Naive thymus-derived CD4-positive, alpha-beta T cell (primary cell): ENCODE results near the gene FRMD5. TPM values are rescaled to one million over a fixed set of nuclear protein-coding genes. Genes with fewer than 3 reads are reported as not detected.
"Not testable (repeated sequence)": the region's sequence is repeated elsewhere in the genome, so short reads cannot be mapped to it uniquely, and the experiment has no call there.

ENCODE experiments used
- ATAC-seq: fragments of 150-1000 bp; cut with Tn5 transposase; 2 replicates; pipeline ENCODE4 v1.10.0; 2021; ENCODE audit warnings: mild to moderate bottlenecking, moderate library complexity
- CTCF ChIA-PET: fragments of 350-600 bp; sonication (Branson Sonifier 250); formaldehyde crosslinking; loops from one replicate; lab custom pipeline; 2021; ENCODE audit warnings: antibody characterized with exemption; lab: Charles Lee
- POLR2A ChIA-PET: fragments of 350-600 bp; sonication (Branson Sonifier 250); formaldehyde crosslinking; loops from one replicate; lab custom pipeline; 2021; ENCODE audit warnings: antibody characterized with exemption, inconsistent platforms; lab: Charles Lee
- DNase-seq, 9 donors: peaks; one replicate each; pipeline versions ENCODE4 v3.0.0 to v3.0.0-alpha.2; 2020 to 2022; ENCODE audit warnings: mixed read lengths in 1 of 9
- H3K27ac ChIP-seq: one replicate; pipeline ENCODE4 v1.7.0; 2013; ENCODE audit warnings: mild to moderate bottlenecking, low read depth, low read length, moderate library complexity
- H3K27me3 ChIP-seq, 2 donors: one replicate each; pipeline ENCODE4 v1.7.0; 2013; ENCODE audit warnings: low read length in 2 of 2, mild to moderate bottlenecking in 2 of 2, moderate library complexity in 2 of 2; ENCODE audit not compliant: control insufficient read depth in 2 of 2, insufficient read depth in 2 of 2
- H3K36me3 ChIP-seq, 3 experiments: 1 replicate in 2 of 3; 2 replicates in 1 of 3; pipeline ENCODE4 v1.7.0; 2013; ENCODE audit warnings: low read length in 3 of 3, mild to moderate bottlenecking in 3 of 3, moderate library complexity in 1 of 3; ENCODE audit not compliant: insufficient read depth in 3 of 3, control insufficient read depth in 2 of 3
- H3K4me1 ChIP-seq, 2 donors: one replicate each; pipeline ENCODE4 v1.7.0; 2013; ENCODE audit warnings: low read length in 2 of 2, mild to moderate bottlenecking in 2 of 2, moderate library complexity in 1 of 2; ENCODE audit not compliant: control insufficient read depth in 2 of 2, insufficient read depth in 2 of 2
- H3K4me3 ChIP-seq: 2 replicates; pipeline ENCODE4 v1.7.0; 2013; ENCODE audit warnings: mild to moderate bottlenecking, low read length
- H3K9me3 ChIP-seq, 3 experiments: 1 replicate in 2 of 3; 2 replicates in 1 of 3; pipeline ENCODE4 v1.7.0; 2013; ENCODE audit warnings: low read length in 3 of 3; ENCODE audit not compliant: control insufficient read depth in 2 of 3
- H3K27ac Mint-ChIP-seq, 9 donors: one replicate each; pipeline ENCODE4 v1.8.0; 2020 to 2022; ENCODE audit warnings: mixed read lengths in 9 of 9, mild to moderate bottlenecking in 8 of 9, moderate library complexity in 5 of 9, inconsistent platforms in 2 of 9
- H3K27me3 Mint-ChIP-seq, 5 donors: one replicate each; pipeline ENCODE4 v1.8.0; 2021 to 2022; ENCODE audit warnings: mixed read lengths in 5 of 5, mild to moderate bottlenecking in 1 of 5
- H3K36me3 Mint-ChIP-seq, 5 donors: one replicate each; pipeline ENCODE4 v1.8.0; 2020 to 2022; ENCODE audit warnings: mixed read lengths in 5 of 5, mild to moderate bottlenecking in 3 of 5, inconsistent platforms in 1 of 5
- H3K4me1 Mint-ChIP-seq, 7 donors: one replicate each; pipeline ENCODE4 v1.8.0; 2020 to 2022; ENCODE audit warnings: mixed read lengths in 7 of 7, mild to moderate bottlenecking in 3 of 7, inconsistent platforms in 1 of 7
- H3K4me3 Mint-ChIP-seq, 10 donors: one replicate each; pipeline ENCODE4 v1.8.0; 2020 to 2022; ENCODE audit warnings: mild to moderate bottlenecking in 10 of 10, mixed read lengths in 10 of 10, moderate library complexity in 6 of 10, inconsistent platforms in 2 of 10
- H3K9me3 Mint-ChIP-seq, 11 donors: one replicate each; pipeline ENCODE4 v1.8.0; 2020 to 2022; ENCODE audit warnings: mixed read lengths in 11 of 11, mild to moderate bottlenecking in 4 of 11, inconsistent platforms in 1 of 11, moderate library complexity in 1 of 11
- intact Hi-C, 2 donors: fragments of 100-400 bp; cut with micrococcal nuclease; formaldehyde crosslinking; loops; one replicate each; pipeline ENCODE4 v1.15.1; 2023
- polyA plus RNA-seq, 2 donors: library from polyadenylated mRNA; unstranded; fragments of 300-500 nt; fragmentation: Illumina TruSeq; gene quantifications; one replicate each; pipeline ENCODE4 v1.2.3, GENCODE V29; 2021
- total RNA-seq, 6 experiments: library from RNA in 5 of 6; stranded (reverse) in 5 of 6; gene quantifications; 1 replicate in 5 of 6; 2 replicates in 1 of 6; pipeline ENCODE4 v1.2.3 and lab custom pipeline; 2021 to 2026

FRMD5 gene
- total and polyA plus RNA-seq, 7 experiments from 2014 or later, result 0.31 to 0.39 (median 0.35) TPM; not detected in 4

- no peak overlapping the region for H3K27ac ChIP-seq
- peaks cover 4 to 30% (median 4%) of the 10 kb centered on the region in 3 experiments for H3K36me3 ChIP-seq
- no peaks in the 10 kb centered on the region for H3K27me3 Mint-ChIP-seq
- H3K4me3 ChIP-seq, result no peak overlapping the region
- peak overlapping the region in 3 of 9 donors; percentile 53 to 83 (median 60) for H3K27ac Mint-ChIP-seq
- DNase-seq (no peak), ATAC-seq (no peak)
- H3K4me3 Mint-ChIP-seq, result peak overlapping the region in 1 of 10 donors; percentile 19
- intact Hi-C loops, result no loop called here
- H3K27me3 ChIP-seq, result no peaks in the 10 kb centered on the region
- ChIA-PET CTCF (no interaction called here), POLR2A (no interaction called here)
- no peaks in the 10 kb centered on the region for H3K4me1 ChIP-seq
- peaks cover 0 to 6% (median 0%) of the 10 kb centered on the region in 7 donors for H3K4me1 Mint-ChIP-seq
- H3K9me3 Mint-ChIP-seq, result no peaks in the 10 kb centered on the region
- no peaks in the 10 kb centered on the region for H3K9me3 ChIP-seq
- peaks cover 0 to 36% (median 20%) of the 10 kb centered on the region in 5 donors for H3K36me3 Mint-ChIP-seq
These were observed 335.5 kb downstream of the FRMD5 start for GRCh38 chr15:43859546-43859945.

DNA sequence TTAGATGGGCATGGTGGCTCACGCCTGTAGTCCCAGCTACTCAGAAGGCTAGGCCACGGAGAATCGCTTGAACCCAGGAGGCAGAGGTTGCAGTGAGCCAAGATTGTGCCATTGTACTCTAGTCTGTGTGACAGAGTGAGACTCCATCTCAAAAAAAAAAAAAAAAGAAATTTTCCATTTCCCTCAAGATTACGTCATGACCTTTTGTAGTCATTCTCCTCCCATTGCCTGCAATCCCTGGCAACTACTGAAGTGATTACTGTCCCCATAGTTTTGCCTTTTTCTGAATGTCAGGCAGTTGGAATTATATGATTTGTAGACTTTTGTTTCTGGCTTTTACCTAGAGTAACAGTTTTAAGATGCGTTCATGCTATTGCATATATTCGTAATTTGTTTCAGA lies 340.3 kb downstream of the FRMD5 start:
- H3K27ac Mint-ChIP-seq, result no peak overlapping the region
- H3K4me1 Mint-ChIP-seq, result peaks cover 0 to 6% (median 0%) of the 10 kb centered on the region in 7 donors
- DNase-seq (no peak), ATAC-seq (no peak)
- Histone ChIP-seq H3K9me3 (no peaks in the 10 kb centered on the region), H3K27me3 (no peaks in the 10 kb centered on the region), H3K36me3 (peaks cover 0 to 31% (median 4%) of the 10 kb centered on the region in 3 experiments), H3K27ac (no peak overlapping the region), H3K4me3 (no peak overlapping the region), H3K4me1 (no peaks in the 10 kb centered on the region)
- no peaks in the 10 kb centered on the region for H3K9me3 Mint-ChIP-seq
- H3K4me3 Mint-ChIP-seq, result no peak overlapping the region
- H3K27me3 Mint-ChIP-seq, result no peaks in the 10 kb centered on the region
- intact Hi-C loops, result no loop called here
- CTCF ChIA-PET, result no interaction called here
- H3K36me3 Mint-ChIP-seq, result peaks cover 0 to 52% (median 30%) of the 10 kb centered on the region in 5 donors
- POLR2A ChIA-PET, result no interaction called here

GRCh38 chr15:43852607-43853006 lies 342.5 kb downstream of the FRMD5 start:
- intact Hi-C loops, result no loop called here
- H3K9me3 Mint-ChIP-seq, result no peaks in the 10 kb centered on the region
- Histone ChIP-seq H3K36me3 (peaks cover 0 to 15% (median 4%) of the 10 kb centered on the region in 3 experiments), H3K27me3 (no peaks in the 10 kb centered on the region), H3K9me3 (no peaks in the 10 kb centered on the region), H3K27ac (no peak overlapping the region), H3K4me1 (no peaks in the 10 kb centered on the region), H3K4me3 (no peak overlapping the region)
- no peak overlapping the region for H3K27ac Mint-ChIP-seq
- no peaks in the 10 kb centered on the region for H3K27me3 Mint-ChIP-seq
- H3K4me3 Mint-ChIP-seq, result no peak overlapping the region
- POLR2A ChIA-PET, result no interaction called here
- CTCF ChIA-PET, result no interaction called here
- H3K4me1 Mint-ChIP-seq, result peaks cover 0 to 6% (median 0%) of the 10 kb centered on the region in 7 donors
- ATAC-seq (no peak), DNase-seq (no peak)
- H3K36me3 Mint-ChIP-seq, result peaks cover 0 to 43% (median 28%) of the 10 kb centered on the region in 5 donors

DNA sequence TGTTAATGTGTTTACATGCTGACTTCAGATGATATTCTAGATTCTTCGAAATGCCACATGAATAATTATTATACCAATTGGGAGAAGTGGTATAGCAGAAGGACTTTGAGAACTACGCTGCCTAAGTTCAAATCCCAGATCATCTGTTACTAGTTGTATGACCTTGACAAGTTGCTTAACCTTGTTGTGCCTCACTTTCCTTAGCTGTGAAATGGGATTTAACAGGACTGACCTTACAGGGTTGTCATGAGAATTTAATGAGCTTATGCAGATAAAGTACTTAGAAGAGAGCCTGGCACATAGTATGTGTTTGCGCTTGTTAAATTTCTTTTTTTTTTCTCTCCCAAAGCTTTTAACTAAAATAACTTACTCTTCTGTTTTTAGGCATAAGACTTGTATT lies 343.8 kb downstream of the FRMD5 start:
- H3K9me3 Mint-ChIP-seq, result no peaks in the 10 kb centered on the region
- ATAC-seq, result no peak
- H3K9me3 ChIP-seq, result no peaks in the 10 kb centered on the region
- H3K27ac ChIP-seq, result no peak overlapping the region
- intact Hi-C loops, result no loop called here
- H3K27me3 ChIP-seq, result no peaks in the 10 kb centered on the region
- H3K4me3 Mint-ChIP-seq, result no peak overlapping the region
- H3K36me3 ChIP-seq, result peaks cover 0 to 19% (median 4%) of the 10 kb centered on the region in 3 experiments
- H3K4me1 Mint-ChIP-seq, result peaks cover 0 to 5% (median 0%) of the 10 kb centered on the region in 7 donors
- no peak overlapping the region for H3K4me3 ChIP-seq
- H3K4me1 ChIP-seq, result no peaks in the 10 kb centered on the region
- peaks cover 0 to 42% (median 23%) of the 10 kb centered on the region in 5 donors for H3K36me3 Mint-ChIP-seq
- no peaks in the 10 kb centered on the region for H3K27me3 Mint-ChIP-seq
- ChIA-PET CTCF (no interaction called here), POLR2A (interaction anchor here (0.6 kb wide), 1 partner anchor 106 kb away, joined by 3 read pairs; no protein-coding TSS in a partner anchor)
- DNase-seq, result no peak
- H3K27ac Mint-ChIP-seq, result no peak overlapping the region

- ATAC-seq (no peak), DNase-seq (no peak)
- intact Hi-C loops, result no loop called here
- Mint-ChIP-seq H3K36me3 (peaks cover 0 to 30% (median 18%) of the 10 kb centered on the region in 5 donors), H3K27ac (peak overlapping the region in 1 of 9 donors; percentile 12), H3K4me1 (peaks cover 0 to 6% (median 0%) of the 10 kb centered on the region in 7 donors), H3K9me3 (no peaks in the 10 kb centered on the region), H3K27me3 (no peaks in the 10 kb centered on the region), H3K4me3 (no peak overlapping the region)
- Histone ChIP-seq H3K4me1 (no peaks in the 10 kb centered on the region), H3K36me3 (peaks cover 0 to 21% (median 4%) of the 10 kb centered on the region in 3 experiments), H3K4me3 (no peak overlapping the region), H3K27me3 (no peaks in the 10 kb centered on the region), H3K27ac (no peak overlapping the region), H3K9me3 (no peaks in the 10 kb centered on the region)
- ChIA-PET CTCF (interaction anchor here (0.6 kb wide), 1 partner anchor 553 kb away, joined by 9 read pairs; no protein-coding TSS in a partner anchor), POLR2A (no interaction called here)
These were observed 349.6 kb downstream of the FRMD5 start for GRCh38 chr15:43845421-43845820.

GRCh38 chr15:43832485-43832884 lies 362.6 kb downstream of the FRMD5 start:
- H3K9me3 Mint-ChIP-seq, H3K9me3 ChIP-seq, H3K27me3 ChIP-seq, H3K4me1 ChIP-seq, intact Hi-C loops, DNase-seq, H3K27me3 Mint-ChIP-seq, ATAC-seq, H3K27ac ChIP-seq, POLR2A ChIA-PET, H3K36me3 ChIP-seq, H3K4me3 ChIP-seq: not testable (repeated sequence)
- H3K4me3 Mint-ChIP-seq, result peak overlapping the region in 1 of 10 donors; percentile 67
- H3K36me3 Mint-ChIP-seq, result peaks cover 0 to 24% (median 11%) of the 10 kb centered on the region in 5 donors
- peak overlapping the region in 2 of 9 donors; percentile 8 to 75 for H3K27ac Mint-ChIP-seq
- peaks cover 21 to 43% (median 32%) of the 10 kb centered on the region in 7 donors for H3K4me1 Mint-ChIP-seq
- CTCF ChIA-PET, result interaction anchor here (0.8 kb wide), 1 partner anchor 1625 kb away, joined by 4 read pairs; no protein-coding TSS in a partner anchor
